ENCODE results near the gene PLD6.
"Not testable (repeated sequence)": the region's sequence is repeated elsewhere in the genome, so short reads cannot be mapped to it uniquely, and the experiment has no call there.

GRCh38 chr17:17158506-17158905 lies 47.6 kb downstream of the PLD6 start:
- not testable (repeated sequence) for TF ChIP-seq CTCF (conservative IDR thresholded peaks at IDR 0.05; ENCODE audit: low read depth, low read length); EZH2 (IDR thresholded peaks at IDR 0.05; ENCODE audit: borderline replicate concordance, low read depth, low read length, poor library complexity, severe bottlenecking)
